COLO668 (cell line): ENCODE measurements around the gene JUNB.
"Not testable (repeated sequence)": the region's sequence is repeated elsewhere in the genome, so short reads cannot be mapped to it uniquely, and the experiment has no call there.

Source experiments
- DNase-seq: peaks from one replicate; lab custom pipeline; 2025; ENCODE audit not compliant: unreplicated experiment; lab: John Stamatoyannopoulos, UW

The JUNB gene

GRCh38 chr19:12788682-12789097 is 2.6 kb upstream of the JUNB start:
- DNase-seq, result peak; percentile 81

GRCh38 chr19:12789098-12789903 is 2.0 kb upstream of the JUNB start:
- peak; percentile 82 for DNase-seq

GRCh38 chr19:12789904-12790619 is 1.2 kb upstream of the JUNB start:
- DNase-seq, result peak; percentile 98

GRCh38 chr19:12790628-12791344 is 500 bp upstream of the JUNB start:
- no peak for DNase-seq

GRCh38 chr19:12792051-12792852 is 966 bp downstream of the JUNB start:
- DNase-seq, result peak; percentile 88

- no peak for DNase-seq
These were observed 1.6 kb downstream of the JUNB start for GRCh38 chr19:12792853-12793289.

- peak; percentile 96 for DNase-seq
These were observed 2.3 kb downstream of the JUNB start for GRCh38 chr19:12793290-12794195.

- no peak for DNase-seq
These were observed 3.1 kb downstream of the JUNB start for GRCh38 chr19:12794196-12794941.

GRCh38 chr19:12794971-12795381 is 3.7 kb downstream of the JUNB start:
- no peak for DNase-seq

GRCh38 chr19:12796146-12797071 is 5.1 kb downstream of the JUNB start:
- DNase-seq, result peak; percentile 75

GRCh38 chr19:12797141-12797587 is 5.9 kb downstream of the JUNB start:
- DNase-seq, result no peak

GRCh38 chr19:12797607-12798006 is 6.3 kb downstream of the JUNB start:
- not testable (repeated sequence) for DNase-seq

- DNase-seq, result no peak
These were observed 8.6 kb downstream of the JUNB start for GRCh38 chr19:12799742-12800465.

GRCh38 chr19:12800466-12800770 is 9.1 kb downstream of the JUNB start:
- DNase-seq, result no peak

- peak; percentile 42 for DNase-seq
These were observed 9.7 kb downstream of the JUNB start for GRCh38 chr19:12800923-12801465.

GRCh38 chr19:12801466-12802266 is 10.4 kb downstream of the JUNB start, which contains the start of the genes PRDX2 and THSD8:
Gene PRDX2, minus strand, starts transcription at chr19:12801800. Its CDS starts 539 bp downstream, at chr19:12801261.
Gene THSD8, plus strand, starts transcription at chr19:12802069. Its CDS starts 3 bp downstream, at chr19:12802072.
- peak; percentile 95 for DNase-seq
